Hematopoietic multipotent progenitor cell treated with erythropoietin and hydrocortisone succinate and interleukin-3 and kit ligand, for 15 days (in vitro differentiated cells): ENCODE measurements around the gene SLC2A11.

Experiments
- DNase-seq: peaks from one replicate; pipeline ENCODE4 v3.0.0-alpha.2; 2015; ENCODE audit warnings: low spot score

Gene SLC2A11, protein sequence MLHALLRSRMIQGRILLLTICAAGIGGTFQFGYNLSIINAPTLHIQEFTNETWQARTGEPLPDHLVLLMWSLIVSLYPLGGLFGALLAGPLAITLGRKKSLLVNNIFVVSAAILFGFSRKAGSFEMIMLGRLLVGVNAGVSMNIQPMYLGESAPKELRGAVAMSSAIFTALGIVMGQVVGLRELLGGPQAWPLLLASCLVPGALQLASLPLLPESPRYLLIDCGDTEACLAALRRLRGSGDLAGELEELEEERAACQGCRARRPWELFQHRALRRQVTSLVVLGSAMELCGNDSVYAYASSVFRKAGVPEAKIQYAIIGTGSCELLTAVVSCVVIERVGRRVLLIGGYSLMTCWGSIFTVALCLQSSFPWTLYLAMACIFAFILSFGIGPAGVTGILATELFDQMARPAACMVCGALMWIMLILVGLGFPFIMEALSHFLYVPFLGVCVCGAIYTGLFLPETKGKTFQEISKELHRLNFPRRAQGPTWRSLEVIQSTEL

DNA sequence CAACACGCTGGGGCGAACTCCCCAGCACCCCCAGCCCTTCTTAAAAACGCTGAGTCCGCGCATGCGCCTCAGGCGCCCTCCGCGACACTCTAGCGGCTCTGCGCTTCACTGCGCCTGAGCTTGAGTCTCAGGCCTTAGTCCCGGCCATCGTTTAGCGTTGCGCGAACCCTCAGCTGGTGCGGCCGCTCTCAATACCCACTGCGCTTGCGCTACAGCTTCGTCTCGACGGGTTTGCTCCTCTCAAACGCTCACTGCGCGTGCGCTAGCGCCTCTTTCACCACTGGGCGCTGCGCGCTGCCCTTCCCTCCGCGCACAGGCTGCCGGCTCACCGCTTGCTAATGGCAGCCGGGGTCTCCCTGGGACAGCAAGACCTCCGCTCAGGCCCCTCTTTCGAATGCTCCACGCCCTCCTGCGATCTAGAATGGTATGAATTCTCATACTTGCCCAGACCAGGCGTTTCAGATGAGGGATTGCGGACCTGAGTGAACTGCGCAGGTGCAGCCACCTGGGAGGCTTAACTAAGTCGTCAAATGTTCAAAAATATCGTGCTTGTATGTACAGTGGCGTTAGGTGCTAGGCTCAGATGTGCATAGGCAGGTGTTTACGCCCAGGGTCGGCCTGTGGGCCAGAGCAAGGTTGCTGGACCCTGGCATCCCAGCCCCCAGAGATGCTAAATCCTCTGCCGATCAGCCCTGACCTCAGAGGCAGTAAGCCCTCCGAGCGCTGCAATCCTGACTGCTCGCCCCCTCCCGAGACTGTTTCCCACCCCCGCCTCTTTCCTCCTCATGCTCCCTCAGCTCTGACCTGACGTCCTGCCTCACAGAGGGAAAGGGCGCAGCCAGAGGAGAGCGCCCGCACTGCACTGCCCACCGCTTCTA is at the start of gene SLC2A11:
Gene SLC2A11 (plus strand): TSS at position 270 of the 878 bp plus-strand sequence. CDS start 125 bp downstream, at position 395.
- peak; percentile 88 for DNase-seq

DNA sequence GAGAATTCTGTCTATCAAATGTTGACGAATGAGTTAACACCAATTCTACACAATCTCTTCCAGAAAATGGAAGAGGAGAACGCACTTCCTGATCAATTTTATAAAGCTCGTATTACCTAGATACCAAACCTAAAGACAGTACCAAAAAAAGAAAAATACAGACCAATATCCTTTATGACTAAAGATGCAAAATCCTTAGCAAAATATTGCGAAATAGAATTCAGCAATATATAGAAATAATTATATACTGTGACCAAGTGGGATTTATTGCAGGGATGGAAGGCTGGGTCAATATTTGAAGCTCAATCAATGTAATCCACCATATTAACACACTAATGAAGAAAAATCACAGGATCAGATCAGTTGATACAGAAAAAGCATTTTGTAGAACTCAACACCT is 45.3 kb upstream of the SLC2A11 start:
- DNase-seq = no peak

DNA sequence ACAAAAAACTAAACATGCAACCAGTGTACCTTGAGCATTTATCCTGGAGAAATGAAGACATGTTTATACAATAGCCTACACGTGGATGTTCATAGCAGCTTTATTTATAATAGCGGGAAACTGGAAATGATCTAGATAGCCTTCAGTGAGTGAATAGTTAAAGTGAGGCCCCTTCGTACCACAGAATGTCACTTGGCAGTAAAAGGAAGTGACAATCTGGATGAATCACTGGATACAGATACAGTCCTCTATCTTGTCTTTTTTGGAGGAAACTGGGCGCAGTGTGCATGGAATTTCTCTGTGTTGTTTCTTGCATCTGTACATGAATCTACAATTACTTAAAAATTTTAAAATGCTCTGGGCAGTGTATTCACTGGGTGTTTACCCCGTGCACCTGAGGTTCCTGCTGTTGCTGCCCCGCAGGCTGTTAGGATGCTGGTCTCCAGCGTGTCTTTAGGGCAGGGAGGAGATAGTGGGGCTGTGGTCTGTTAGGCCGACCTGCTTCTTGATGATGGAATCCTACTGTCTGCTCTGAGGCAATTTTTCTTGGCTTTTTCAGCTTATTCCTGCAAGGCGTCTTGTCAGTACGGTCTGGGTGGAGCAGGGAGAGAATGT is 42.0 kb upstream of the SLC2A11 start:
- no peak for DNase-seq

DNA sequence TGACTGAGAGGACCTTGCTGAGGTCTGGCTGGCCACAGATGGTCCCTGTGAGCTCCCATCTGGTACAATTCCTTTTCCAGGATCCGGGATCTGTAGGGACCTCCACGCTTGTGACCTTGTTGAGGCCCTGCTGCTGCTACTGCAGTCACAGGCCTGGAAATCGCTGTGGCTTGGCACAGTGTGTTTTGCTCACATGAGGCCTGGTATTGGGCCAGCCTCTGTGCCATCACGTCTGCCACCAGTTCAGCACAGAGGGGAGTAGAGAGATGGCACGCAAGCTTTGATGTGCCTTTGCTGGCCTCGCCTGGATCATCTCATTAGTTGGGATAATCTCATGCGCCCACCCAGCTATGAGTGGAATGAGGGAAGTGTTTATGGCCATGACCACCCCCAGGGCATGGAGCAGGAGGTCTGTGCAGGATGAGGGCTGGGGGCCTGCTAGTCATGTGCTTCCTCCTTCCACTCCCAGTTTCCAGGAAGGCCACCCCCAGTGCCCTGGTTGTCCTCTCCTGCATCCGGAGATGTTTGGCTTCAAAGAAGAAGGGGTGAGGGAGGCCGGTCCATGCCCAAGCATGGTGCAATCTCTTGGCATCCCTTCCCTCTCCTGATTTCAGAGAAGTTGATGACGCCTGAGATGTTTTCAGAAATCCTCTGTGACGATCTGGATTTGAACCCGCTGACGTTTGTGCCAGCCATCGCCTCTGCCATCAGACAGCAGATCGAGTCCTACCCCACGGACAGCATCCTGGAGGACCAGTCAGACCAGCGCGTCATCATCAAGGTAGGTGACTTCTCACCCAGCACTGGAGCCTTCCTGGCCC is 41.3 kb upstream of the SLC2A11 start:
- DNase-seq = no peak

DNA sequence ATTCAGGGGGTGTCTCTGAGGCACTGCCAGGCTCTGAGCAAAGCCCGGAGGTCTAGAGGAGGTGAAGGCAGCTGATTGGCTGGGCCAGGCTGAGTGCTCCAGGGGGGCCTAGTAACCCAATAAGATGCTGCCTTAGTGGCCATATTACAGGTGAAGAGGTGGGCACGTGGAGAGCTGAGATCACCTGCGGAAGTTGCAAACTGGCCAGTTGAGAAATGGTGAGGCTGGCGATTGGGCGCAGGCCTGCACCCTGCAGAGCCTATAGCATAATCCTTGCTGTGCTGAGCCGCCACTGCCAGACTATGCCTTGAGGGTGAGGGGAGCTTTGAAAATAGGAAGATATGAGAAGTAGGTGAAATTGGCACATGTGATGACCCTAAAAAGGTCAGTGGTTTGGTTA is 40.5 kb upstream of the SLC2A11 start:
- DNase-seq = no peak

DNA sequence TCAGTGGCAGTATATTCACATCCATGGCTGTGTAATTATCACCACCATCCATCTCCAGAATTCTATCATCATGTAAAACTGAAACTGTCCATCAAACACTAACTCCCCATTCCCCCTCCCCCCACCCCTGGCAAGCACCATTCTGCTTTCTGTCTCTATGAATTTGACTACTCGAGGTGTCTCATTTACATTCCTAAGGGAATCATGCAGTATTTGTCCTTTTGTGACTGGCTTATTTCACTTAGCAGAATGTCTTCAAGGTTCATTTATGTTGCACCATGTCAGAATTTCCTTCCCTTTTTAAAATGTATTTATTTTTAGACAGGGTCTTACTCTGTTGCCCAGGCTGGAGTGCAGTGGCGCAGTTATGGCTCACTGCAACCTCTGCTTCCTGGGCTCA is 39.1 kb upstream of the SLC2A11 start:
- DNase-seq = no peak

DNA sequence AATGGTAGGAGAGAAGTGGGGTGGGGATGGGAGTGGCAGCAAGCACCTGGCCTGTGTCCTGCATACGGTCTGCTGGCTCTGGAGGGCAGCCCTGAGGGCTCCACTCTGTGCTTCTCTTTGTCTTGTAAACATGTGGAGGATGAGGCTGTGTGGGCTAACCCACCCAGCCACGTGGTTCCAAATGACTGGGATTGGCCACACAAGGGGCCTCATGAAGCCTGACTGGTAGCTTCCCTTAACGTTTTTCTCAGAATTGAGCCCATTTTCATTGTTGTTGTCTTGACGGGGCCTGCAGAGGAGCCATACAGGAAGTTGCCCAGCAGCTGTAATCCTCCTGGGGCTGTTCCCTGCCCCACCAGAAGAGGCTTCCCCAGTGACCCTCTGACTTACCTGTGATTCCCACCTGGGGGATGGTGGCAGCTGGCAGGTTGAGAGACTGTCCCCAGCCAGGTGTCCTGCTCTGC is 36.9 kb upstream of the SLC2A11 start:
- DNase-seq = no peak

DNA sequence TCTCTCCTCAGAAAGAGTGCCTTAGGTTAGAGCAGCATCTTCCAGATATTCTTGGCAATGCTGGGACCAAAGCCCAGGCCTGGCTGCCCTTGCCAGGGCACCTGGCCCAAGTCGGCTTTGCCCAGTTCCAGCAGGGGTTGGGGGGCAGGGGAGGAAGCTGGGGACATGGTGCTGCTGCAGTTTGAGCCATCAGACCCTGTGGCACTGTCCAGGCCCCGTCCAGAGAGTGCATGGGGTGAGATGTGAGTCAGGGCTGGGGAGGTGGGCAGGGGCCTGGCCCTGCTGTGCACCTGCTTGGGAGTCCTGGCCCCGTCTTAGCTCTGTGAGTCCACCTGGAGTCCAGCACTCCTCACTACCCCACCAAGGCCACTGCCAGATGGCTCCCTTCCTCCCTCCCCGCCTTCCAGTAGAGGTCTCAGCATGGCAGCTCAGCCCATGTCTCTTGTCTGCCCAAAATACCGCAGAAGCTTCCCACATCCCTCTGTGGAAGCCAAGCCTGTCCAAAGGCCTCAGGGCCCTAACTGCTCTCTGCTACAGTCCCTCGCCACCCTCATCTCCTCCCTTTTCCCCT is 35.5 kb upstream of the SLC2A11 start:
- DNase-seq = no peak

DNA sequence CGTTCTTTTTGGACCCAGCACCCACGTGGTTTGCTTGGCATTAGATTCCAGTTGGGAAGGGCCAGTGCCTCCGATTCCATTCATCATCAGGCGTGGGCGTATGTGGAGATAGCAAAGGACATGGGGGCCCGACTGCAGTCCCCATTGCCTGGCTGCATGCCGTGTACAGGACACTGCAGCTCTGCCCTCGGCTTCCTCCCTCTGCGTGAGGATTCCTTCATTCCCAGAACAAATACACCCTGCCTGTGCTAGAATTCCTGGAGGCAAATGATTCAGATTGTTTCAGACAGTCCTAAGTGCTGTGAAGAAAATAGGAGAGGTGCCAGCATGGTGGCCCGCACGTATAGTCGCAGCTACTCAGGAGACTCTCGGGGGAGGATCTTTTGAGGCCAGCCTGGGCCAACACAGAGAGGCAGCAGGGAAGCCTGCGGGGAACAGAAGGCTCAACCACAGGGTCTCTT is 34.3 kb upstream of the SLC2A11 start:
- DNase-seq = no peak

DNA sequence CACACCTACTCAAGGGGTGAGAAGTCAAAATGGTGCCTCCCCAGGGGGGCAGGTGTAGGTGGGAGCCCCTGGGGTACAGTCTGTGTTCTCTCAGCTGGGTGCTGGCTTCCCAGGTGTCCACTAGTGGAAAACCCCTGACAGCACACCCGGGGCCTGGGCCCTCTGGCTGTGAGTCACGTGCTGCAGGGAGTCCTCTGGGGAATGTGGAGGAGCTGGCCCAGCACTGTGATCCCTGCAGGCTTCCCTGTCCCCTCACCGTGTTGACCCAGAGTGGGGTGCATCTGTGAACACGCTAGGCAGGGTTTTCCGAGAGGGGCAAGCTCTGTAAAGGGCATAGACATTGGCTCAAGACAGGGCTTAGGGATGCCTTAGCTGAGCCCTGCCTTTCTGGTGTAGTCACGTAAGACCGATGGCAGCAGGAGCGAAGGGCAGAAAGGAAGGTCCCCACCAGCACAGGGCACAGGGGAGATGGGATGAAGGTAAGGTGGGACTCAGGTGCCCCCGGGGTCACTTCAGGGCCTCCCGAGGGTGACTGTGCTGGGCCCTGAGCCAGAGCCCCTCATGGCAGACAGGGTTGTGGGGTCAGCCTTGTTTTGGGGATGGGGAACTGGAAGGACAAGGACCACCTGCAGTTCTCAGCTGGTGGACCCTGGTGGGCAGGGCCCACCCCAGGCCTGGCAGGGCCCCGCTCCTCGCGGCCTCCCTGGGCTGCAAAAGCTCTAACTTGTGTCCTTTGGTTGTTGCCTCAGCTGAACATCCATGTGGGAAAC is 33.0 kb upstream of the SLC2A11 start:
- no peak for DNase-seq

DNA sequence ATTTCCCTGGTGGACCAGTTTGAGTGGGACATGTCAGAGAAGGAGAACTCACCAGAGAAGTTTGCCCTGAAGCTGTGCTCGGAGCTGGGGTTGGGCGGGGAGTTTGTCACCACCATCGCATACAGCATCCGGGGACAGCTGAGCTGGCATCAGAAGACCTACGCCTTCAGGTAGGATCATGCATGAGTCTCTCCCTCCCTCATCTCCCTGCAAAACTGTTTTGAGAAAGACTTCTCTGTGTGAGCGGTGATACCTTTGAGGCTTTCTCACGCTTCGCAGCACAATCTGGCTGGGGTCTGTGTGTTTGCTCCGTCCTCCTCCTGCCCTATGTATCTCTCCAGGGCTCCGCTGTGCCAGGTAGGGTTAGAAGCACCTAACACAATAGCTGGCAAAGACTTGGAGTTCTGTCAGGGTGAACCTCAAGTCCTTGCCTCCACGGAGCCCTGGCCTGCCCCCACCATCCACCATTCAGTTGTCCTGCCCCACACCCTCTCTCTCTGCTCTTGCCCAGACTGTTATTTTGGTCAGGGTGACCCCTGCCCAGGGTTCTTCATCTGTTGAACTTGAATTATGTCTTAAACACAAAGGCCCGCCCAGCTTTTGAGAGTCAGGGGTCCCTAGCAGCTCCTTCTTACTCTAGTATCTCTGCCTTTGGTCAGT is 32.3 kb upstream of the SLC2A11 start:
- no peak for DNase-seq

DNA sequence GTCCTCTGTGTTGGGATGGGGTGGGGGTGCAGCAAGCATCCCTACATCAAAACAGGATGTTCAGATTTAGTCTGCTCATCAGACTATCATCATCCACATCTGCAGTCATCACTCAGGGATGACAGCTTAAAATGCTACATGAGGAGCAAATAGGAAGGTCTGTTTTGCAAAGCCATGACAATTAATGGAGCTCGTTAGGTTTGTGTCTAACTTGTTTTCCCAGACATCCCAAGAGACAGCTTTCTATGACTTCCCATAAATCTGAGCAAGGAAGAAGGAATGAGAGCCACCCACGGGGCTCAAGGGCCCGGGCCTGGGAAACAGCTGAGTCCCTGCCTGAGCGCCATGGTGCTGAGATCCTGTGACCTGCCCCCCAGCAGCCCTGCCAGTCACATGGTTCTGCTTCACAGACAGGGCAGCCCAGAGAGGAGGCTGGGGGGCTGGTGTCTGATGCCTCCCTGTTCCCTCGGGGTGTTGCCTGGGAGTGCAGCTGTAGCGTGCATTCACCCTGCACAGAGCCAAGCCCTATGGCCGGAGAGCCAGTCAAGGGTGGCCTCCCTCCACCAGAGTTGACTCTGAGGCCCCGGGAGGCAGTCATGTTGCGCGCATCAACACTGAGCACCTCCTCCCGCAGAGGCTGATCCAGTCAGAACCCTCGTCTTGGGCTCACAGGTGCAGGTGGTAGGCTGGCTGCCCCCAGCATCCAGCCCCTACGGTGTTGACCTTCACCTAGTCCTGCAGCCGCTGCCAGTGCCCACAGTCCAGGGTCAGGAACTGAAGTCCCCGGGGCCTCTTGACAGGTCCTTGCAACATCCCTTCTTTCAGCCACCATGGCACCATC is 30.9 kb upstream of the SLC2A11 start:
- no peak for DNase-seq

DNA sequence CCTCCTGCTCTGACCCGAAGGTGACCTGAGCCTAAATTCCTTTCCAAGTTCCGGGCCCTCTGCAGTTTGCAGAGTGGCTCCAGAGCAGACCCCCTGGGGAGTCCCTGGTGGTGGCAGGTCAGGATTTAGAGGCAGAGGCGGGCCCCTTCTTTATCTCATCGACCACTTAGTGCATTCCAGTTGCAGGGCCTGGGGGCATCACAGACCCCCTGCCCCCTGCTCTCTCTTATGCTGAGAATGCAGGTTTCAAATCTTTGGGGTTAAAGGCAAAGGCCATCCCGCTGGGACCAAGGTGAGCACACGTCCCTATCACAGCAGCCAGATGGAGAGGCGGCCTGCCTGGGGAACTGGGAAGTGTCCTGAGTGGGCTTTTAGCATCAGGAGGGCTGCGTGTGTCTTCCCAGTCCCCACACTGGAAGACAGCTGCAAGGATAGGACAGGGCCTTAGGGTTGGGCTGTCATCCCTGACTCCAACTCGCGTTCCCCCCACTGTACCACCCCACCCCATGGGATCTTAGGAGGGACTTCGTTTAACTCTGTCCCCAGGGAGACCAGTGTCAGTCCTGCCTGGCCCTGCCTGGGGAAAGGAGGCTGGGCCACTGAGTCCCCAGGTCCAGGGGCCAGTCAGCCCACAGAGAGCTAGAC is 30.2 kb upstream of the SLC2A11 start:
- DNase-seq = no peak

DNA sequence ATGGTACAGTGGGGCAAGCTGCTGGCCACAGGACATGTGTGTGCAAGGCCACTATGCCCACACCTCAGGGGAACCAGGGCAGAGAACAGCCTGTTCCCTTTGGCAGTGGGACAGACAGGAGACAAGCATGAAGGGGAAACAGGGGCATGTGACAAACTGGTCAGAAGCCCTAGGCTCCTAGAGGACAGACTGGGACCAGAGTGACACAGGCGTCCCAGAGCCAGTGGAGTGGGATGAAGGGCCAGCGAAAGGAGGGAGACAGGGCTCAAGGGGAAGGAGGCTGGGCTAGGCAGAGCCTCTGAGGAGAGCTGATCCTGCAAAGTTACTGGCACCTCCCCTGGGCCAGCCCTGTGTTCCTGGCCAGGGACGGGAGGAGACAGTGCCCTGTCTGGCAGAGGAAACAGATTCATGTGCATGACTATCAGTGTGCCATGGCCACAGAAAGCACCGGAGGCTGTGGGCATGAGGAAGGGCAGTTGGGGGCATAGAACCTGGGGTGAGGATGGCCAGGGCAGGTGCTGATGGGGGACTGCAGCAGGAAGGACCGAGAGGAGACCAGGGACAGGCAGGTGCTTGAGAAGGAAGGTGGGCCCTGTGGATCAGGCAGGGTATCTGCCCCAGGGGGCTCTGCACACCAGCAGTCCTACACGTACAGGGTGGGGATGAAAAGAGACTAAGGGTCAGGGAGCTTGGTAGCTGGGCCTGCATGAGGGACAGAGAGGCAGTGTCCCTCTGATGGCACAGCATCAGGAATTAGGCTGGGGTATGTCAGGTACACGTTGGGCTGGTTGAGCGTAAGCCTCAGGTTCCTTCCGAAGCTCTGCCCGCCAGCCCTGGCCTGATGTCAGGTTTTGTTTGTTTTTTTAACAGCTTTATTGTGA is 28.6 kb upstream of the SLC2A11 start:
- no peak for DNase-seq

DNA sequence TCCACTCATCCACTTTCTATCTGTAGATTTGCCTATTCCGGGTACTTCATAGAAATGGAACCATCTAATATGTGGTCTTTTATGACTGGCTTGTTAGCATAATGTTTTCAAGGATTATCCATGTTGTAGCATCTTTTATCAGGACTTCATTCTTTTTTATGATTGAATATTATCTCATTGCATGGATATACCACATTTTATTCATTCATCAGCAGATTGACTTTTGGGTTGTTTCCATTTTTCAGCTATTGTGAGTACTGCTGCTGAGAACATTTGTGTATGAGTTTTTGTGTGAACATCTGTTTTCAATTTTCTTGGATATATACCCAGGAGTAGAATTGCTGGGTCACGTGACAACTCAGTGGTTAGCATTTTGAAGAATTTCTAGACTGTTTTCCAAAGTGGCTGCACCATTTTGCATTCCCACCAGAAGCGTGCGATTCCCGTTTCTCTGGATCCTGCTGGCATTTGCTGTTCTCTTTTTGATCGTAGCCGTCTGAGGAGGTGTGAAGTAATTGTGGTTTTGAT is 27.8 kb upstream of the SLC2A11 start:
- no peak for DNase-seq

DNA sequence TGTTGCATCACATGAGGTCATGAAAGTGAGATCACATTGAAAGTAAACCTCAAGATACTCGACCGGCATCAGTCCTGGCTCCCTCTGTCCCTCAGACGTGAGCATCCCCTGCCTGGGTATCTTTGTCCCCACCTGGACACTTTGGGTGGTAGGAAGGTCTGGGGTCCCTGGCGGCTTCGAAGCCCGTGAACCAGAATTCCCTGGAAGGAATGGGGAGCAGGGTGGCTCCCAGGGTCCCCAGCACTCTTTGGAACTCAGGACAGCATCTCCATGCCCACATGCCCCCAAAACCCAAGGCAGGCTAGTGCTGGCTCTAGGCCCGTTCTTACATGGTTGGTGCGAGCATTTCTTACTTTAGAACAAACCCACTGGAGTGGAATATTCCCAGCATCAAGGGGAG is 26.4 kb upstream of the SLC2A11 start:
- DNase-seq = no peak

DNA sequence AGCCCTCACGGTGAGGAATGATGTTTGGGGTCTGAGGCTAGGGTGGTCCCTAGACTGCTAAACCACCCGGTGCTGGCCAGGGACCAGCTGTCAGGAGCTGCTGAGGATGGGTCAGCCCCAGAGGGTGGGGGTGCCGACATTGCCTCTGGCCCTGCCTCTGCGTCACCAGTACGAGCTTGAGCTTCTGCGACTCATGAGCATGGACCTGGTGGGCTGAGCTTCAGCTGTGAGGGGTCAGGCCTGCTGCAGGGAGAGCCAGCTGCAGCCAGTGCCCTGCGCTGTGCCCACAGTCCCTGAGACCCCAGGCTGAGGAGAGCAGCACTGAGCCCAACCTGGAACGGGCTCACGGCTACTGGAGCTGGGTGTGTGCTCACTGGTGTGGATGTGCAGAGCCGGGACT is 25.9 kb upstream of the SLC2A11 start:
- DNase-seq = no peak
